Activated CD8-positive, alpha-beta T cell treated with anti-CD3 and anti-CD28 coated beads for 36 hours (primary cell): ENCODE measurements around the gene SIRPG. TPM values are rescaled to one million over a fixed set of nuclear protein-coding genes. Genes with fewer than 3 reads are reported as not detected.

Experiments used
- ATAC-seq: fragments of 200-7000 bp; cut with Tn5 transposase; one replicate; pipeline ENCODE4 v1.10.0; 2021; ENCODE audit warnings: mild to moderate bottlenecking, moderate library complexity
- CTCF ChIA-PET: fragments of 350-600 bp; sonication (Branson Sonifier 250); formaldehyde crosslinking; loops from one replicate; lab custom pipeline; 2021; ENCODE audit warnings: antibody characterized with exemption; lab: Charles Lee
- POLR2A ChIA-PET: fragments of 350-600 bp; sonication (Branson Sonifier 250); formaldehyde crosslinking; loops from one replicate; lab custom pipeline; 2021; ENCODE audit warnings: antibody characterized with exemption; lab: Charles Lee
- DNase-seq: peaks from one replicate; pipeline ENCODE4 v3.0.0-alpha.2; 2020
- H3K27ac Mint-ChIP-seq: one replicate; pipeline ENCODE4 v1.8.0; 2021; ENCODE audit warnings: mild to moderate bottlenecking, mixed read lengths
- H3K27me3 Mint-ChIP-seq: one replicate; pipeline ENCODE4 v1.8.0; 2021; ENCODE audit warnings: mixed read lengths
- H3K36me3 Mint-ChIP-seq: one replicate; pipeline ENCODE4 v1.8.0; 2021; ENCODE audit warnings: low read depth, mixed read lengths
- H3K4me1 Mint-ChIP-seq: one replicate; pipeline ENCODE4 v1.8.0; 2021; ENCODE audit warnings: low read depth, mixed read lengths
- H3K4me3 Mint-ChIP-seq: one replicate; pipeline ENCODE4 v1.8.0; 2021; ENCODE audit warnings: mild to moderate bottlenecking, moderate library complexity, mixed read lengths
- H3K9me3 Mint-ChIP-seq: one replicate; pipeline ENCODE4 v1.8.0; 2021; ENCODE audit warnings: mixed read lengths
- intact Hi-C: fragments of 100-400 bp; cut with micrococcal nuclease; formaldehyde crosslinking; loops from one replicate; pipeline ENCODE4 v1.10.0; 2022
- total RNA-seq, 2 experiments: library from RNA; stranded (reverse); gene quantifications; one replicate each; pipeline ENCODE4 v1.2.3, GENCODE V29; 2021
- TF ChIP-seq, protein P1 (sequence below): fragments of 200-600 bp; IDR thresholded peaks from one replicate; pipeline ENCODE4 v1.8.0; 2022; ENCODE audit warnings: antibody characterized with exemption, mild to moderate bottlenecking

Gene SIRPG
- total RNA-seq, 2 experiments from 2014 or later, result 45.4 to 48.6 TPM

DNA sequence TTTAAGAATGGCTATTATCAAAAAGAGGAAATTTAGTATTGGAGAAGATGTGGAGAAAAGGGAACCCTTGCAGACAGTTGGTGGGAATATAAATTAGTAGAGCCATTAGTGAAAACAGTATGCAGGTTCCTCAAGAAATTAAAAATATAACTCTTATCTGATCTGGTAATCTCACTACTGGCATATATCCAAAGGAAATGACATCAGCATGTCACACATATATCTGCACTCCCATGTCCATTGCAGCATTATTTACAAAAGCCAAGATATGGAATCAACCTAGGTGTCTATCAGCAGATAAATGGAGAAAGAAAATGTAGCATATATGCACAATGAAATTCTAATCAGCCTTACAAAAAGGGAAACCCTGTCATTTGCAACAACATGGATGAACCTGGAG, 2.6 kb downstream of the SIRPG start:
- intact Hi-C loops, result no loop called here
- DNase-seq, result no peak
- H3K27ac Mint-ChIP-seq, result peak overlapping the region; percentile 92
- H3K9me3 Mint-ChIP-seq, result peaks cover 21% of the 10 kb centered on the region
- TF ChIP-seq, protein P1, sequence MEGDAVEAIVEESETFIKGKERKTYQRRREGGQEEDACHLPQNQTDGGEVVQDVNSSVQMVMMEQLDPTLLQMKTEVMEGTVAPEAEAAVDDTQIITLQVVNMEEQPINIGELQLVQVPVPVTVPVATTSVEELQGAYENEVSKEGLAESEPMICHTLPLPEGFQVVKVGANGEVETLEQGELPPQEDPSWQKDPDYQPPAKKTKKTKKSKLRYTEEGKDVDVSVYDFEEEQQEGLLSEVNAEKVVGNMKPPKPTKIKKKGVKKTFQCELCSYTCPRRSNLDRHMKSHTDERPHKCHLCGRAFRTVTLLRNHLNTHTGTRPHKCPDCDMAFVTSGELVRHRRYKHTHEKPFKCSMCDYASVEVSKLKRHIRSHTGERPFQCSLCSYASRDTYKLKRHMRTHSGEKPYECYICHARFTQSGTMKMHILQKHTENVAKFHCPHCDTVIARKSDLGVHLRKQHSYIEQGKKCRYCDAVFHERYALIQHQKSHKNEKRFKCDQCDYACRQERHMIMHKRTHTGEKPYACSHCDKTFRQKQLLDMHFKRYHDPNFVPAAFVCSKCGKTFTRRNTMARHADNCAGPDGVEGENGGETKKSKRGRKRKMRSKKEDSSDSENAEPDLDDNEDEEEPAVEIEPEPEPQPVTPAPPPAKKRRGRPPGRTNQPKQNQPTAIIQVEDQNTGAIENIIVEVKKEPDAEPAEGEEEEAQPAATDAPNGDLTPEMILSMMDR, result no peak
- no peaks in the 10 kb centered on the region for H3K27me3 Mint-ChIP-seq
- H3K36me3 Mint-ChIP-seq, result peaks cover 67% of the 10 kb centered on the region
- POLR2A ChIA-PET, result interaction anchor here (1.0 to 1.5 kb wide), 2 partner anchors 19 to 30 kb away, joined by 3 to 4 read pairs; no protein-coding TSS in a partner anchor
- CTCF ChIA-PET, result interaction anchor here (1.0 kb wide), 1 partner anchor 32 kb away, joined by 3 read pairs; no protein-coding TSS in a partner anchor
- H3K4me1 Mint-ChIP-seq, result peaks cover 86% of the 10 kb centered on the region
- peak overlapping the region; percentile 84 for H3K4me3 Mint-ChIP-seq
- ATAC-seq, result peak; percentile 18

DNA sequence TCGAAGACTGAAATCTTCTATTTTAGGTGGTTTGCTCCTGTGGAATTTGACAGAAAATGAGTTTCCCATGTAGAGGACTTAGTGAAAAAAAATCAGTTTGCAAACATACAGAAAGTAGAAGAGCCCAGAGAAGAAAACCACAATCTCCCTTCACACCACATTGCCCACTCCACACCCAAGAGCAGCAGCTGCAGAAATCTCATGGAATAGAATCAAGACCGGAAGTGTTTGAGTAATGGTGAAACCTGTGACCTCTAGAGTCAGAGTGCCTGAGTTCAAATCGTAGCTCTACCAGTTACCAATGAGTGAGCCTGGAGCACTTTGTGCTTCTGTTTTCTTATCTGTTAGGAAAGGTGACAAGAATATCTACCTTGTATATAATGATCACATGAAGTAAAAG, 4.6 kb downstream of the SIRPG start:
- Mint-ChIP-seq H3K27me3 (no peaks in the 10 kb centered on the region), H3K4me1 (peaks cover 80% of the 10 kb centered on the region), H3K4me3 (peak overlapping the region; percentile 11), H3K27ac (peak overlapping the region; percentile 92), H3K36me3 (peaks cover 73% of the 10 kb centered on the region), H3K9me3 (peaks cover 21% of the 10 kb centered on the region)
- ATAC-seq (peak; percentile 17), DNase-seq (peak; percentile 48)
- TF ChIP-seq, protein P1, result no peak
- CTCF ChIA-PET, result no interaction called here
- intact Hi-C loops, result no loop called here
- POLR2A ChIA-PET, result interaction anchor here (0.6 kb wide), 1 partner anchor 26 kb away, joined by 3 read pairs; no protein-coding TSS in a partner anchor

- H3K36me3 Mint-ChIP-seq, result peaks cover 76% of the 10 kb centered on the region
- H3K4me3 Mint-ChIP-seq, result no peak overlapping the region
- H3K27me3 Mint-ChIP-seq, result no peaks in the 10 kb centered on the region
- peaks cover 81% of the 10 kb centered on the region for H3K4me1 Mint-ChIP-seq
- H3K9me3 Mint-ChIP-seq, result peaks cover 21% of the 10 kb centered on the region
- intact Hi-C loops, result no loop called here
- CTCF ChIA-PET, result interaction anchor here (2.0 kb wide), 1 partner anchor 125 kb away, joined by 6 read pairs; no protein-coding TSS in a partner anchor
- ATAC-seq, result no peak
- TF ChIP-seq, protein P1, result no peak
- no peak for DNase-seq
- POLR2A ChIA-PET, result interaction anchor here (1.9 kb wide), 1 partner anchor 13 kb away, joined by 5 read pairs; no protein-coding TSS in a partner anchor
- H3K27ac Mint-ChIP-seq, result peak overlapping the region; percentile 1
Observed at GRCh38 chr20:1652104-1652503, 5.5 kb downstream of the SIRPG start.

DNA sequence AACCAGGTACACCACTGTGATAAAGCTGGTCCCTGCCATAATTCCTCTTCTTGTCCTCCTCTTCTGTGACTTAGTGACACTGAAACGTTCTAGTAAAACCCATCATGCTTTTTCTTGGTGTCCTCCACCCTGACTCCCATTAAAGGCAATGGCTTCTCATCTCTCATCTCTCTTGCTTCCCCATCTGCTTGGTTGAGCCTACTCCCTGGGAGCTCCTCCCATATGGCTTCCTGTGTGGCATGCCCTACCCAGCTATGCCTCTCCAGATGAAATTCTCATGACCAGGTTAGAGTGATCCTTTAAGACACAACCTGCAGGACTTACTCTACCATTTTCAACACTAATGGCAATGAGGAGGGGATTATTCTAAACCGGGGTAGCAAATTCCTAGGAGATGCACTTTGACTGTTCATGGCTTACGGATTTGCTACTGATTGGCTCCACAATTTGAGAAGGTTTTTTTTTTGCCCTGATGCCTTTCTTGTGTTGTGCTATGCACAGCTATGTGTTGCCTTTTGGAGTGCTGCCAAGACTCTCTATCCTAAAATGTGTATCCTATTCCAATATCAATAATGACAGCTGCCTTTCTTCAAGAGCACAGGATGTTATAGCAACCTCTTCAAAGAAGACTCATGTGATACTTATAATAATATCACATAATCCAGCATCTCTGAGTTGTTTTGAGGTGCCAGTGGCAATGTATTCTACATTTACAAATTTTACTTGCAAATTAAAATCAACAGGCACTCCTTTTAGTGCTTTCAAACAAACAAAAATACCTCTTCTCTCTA, 6.1 kb downstream of the SIRPG start:
- intact Hi-C loops, result no loop called here
- TF ChIP-seq, protein P1, result no peak
- peaks cover 78% of the 10 kb centered on the region for H3K36me3 Mint-ChIP-seq
- CTCF ChIA-PET, result interaction anchor here (1.1 to 2.2 kb wide), 5 partner anchors 11 to 143 kb away, joined by 3 to 9 read pairs (median 4); no protein-coding TSS in a partner anchor
- H3K4me1 Mint-ChIP-seq, result peaks cover 83% of the 10 kb centered on the region
- DNase-seq, result no peak
- no peak for ATAC-seq
- H3K9me3 Mint-ChIP-seq, result peaks cover 21% of the 10 kb centered on the region
- POLR2A ChIA-PET, result interaction anchor here (0.6 to 1.9 kb wide), 3 partner anchors 14 to 498 kb away, joined by 3 to 5 read pairs (median 3); no protein-coding TSS in a partner anchor
- no peak overlapping the region for H3K4me3 Mint-ChIP-seq
- H3K27ac Mint-ChIP-seq, result peak overlapping the region; percentile 80
- H3K27me3 Mint-ChIP-seq, result no peaks in the 10 kb centered on the region
